Measurements from ENCODE around the gene ZHX3.

The ZHX3 gene

DNA sequence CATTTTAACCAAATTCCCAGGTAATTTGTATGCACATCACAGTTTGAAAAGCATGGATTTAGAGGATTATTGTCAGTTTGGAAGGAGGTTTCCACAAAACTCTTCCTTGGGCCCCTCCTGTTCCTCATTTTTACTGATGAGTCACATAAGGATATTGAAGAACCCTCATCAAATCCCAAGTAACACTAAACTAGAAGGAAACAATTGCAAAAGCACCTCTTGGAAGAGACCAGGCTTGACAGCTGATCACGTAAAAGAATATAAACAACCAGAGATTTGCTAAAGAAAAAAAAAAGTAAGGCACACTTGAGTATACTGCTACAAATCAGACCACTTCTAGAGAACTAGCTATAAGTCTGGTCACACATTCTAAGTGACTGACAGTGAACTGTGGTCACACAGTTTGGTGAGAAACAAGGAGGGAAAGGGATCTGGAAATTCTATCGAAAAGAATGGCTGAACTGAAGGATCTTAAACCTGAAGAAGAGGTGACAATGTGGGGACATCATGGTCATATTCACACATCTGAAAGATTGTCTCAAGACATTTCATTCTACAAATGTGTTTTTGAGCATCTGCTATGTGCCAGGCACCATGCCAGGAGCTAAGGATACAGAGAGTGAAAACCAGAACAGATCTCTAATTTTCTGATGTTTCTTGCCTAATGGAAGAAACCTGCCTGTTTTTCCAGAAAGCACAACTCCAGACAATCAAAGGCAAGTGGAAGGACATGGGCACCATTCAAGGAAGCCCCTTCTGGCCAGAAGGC, 24.1 kb downstream of the ZHX3 start:
- TF ChIP-seq, protein P1, sequence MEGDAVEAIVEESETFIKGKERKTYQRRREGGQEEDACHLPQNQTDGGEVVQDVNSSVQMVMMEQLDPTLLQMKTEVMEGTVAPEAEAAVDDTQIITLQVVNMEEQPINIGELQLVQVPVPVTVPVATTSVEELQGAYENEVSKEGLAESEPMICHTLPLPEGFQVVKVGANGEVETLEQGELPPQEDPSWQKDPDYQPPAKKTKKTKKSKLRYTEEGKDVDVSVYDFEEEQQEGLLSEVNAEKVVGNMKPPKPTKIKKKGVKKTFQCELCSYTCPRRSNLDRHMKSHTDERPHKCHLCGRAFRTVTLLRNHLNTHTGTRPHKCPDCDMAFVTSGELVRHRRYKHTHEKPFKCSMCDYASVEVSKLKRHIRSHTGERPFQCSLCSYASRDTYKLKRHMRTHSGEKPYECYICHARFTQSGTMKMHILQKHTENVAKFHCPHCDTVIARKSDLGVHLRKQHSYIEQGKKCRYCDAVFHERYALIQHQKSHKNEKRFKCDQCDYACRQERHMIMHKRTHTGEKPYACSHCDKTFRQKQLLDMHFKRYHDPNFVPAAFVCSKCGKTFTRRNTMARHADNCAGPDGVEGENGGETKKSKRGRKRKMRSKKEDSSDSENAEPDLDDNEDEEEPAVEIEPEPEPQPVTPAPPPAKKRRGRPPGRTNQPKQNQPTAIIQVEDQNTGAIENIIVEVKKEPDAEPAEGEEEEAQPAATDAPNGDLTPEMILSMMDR (IDR thresholded peaks at IDR 0.05), result no peak
- H3K79me2 ChIP-seq, result peaks cover 25% of the 10 kb centered on the region
- no peak overlapping the region for H3K27ac ChIP-seq
- H3K4me3 ChIP-seq (ENCODE audit: low read depth, low read length), result no peak overlapping the region
- H3K27me3 ChIP-seq (ENCODE audit: control insufficient read depth, insufficient read depth, low read length), result no peaks in the 10 kb centered on the region
- no peaks in the 10 kb centered on the region for H3K36me3 ChIP-seq (ENCODE audit: control insufficient read depth, insufficient read depth, low read length)
- peaks cover 17% of the 10 kb centered on the region for H3K4me1 ChIP-seq
- H3K4me2 ChIP-seq (ENCODE audit: low read length), result peak overlapping the region; percentile 1
- no peak overlapping the region for H2AFZ ChIP-seq
- no peaks in the 10 kb centered on the region for H3K9me3 ChIP-seq (ENCODE audit: control insufficient read depth, low read length)
- no peak overlapping the region for H3K9ac ChIP-seq

DNA sequence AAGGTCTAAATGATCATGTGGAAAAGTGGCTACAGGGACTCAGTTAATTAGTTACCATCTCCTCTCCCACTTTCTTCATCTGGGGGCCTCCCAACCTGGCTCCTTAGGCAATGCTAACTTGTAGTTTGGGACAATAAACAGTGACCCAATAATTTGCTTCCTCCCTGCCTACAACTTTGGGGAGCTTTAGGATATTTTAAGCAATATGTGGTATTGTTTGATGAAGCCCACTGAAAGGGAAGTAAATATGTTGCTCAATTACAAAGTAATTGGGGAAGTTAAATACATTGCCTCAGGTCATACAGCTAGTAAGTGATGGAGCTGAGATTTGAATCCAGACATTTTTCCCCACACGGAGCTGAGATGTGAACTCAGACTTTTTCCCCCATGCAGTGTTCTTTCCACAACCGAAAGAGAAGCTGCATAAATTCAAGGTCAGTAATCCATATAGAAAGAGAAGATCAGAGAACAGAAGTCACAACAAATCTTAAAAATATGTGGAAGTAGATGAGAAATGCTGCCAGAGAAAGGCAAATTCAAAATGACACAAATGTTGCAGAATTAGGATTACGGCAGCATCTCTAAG, 26.6 kb downstream of the ZHX3 start:
- Histone ChIP-seq H3K4me3 (ENCODE audit: low read depth, low read length) (no peak overlapping the region), H3K4me2 (ENCODE audit: low read length) (no peak overlapping the region), H3K36me3 (ENCODE audit: control insufficient read depth, insufficient read depth, low read length) (no peaks in the 10 kb centered on the region), H3K9ac (no peak overlapping the region), H3K79me2 (peaks cover 38% of the 10 kb centered on the region), H2AFZ (no peak overlapping the region), H3K27ac (no peak overlapping the region), H3K4me1 (peaks cover 17% of the 10 kb centered on the region), H3K27me3 (ENCODE audit: control insufficient read depth, insufficient read depth, low read length) (no peaks in the 10 kb centered on the region), H3K9me3 (ENCODE audit: control insufficient read depth, low read length) (no peaks in the 10 kb centered on the region)
- TF ChIP-seq, protein P1 (IDR thresholded peaks at IDR 0.05), result no peak

DNA sequence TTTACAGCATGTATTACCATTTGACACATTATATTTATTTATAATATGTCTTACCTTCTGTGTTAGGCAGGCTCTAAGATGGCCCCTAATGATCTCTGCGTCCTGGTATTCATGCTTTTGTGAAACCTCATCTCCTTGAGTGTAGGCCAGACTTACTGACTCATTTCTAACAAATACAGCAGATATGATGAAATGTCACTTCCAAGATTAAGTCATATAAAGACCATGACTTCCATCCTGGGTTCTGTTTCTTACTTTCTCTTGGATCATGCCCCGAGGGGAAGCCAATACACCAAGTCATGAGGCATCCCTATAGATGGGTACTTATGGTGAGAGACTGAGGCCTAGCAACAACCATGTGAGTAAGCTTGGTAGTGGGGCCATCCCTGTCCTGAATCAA, 30.2 kb downstream of the ZHX3 start:
- H3K36me3 ChIP-seq (ENCODE audit: control insufficient read depth, insufficient read depth, low read length), result no peaks in the 10 kb centered on the region
- H3K79me2 ChIP-seq, result peaks cover 51% of the 10 kb centered on the region
- no peak overlapping the region for H3K27ac ChIP-seq
- TF ChIP-seq, protein P1 (IDR thresholded peaks at IDR 0.05), result no peak
- H3K4me1 ChIP-seq, result peaks cover 2% of the 10 kb centered on the region
- H3K9me3 ChIP-seq (ENCODE audit: control insufficient read depth, low read length), result no peaks in the 10 kb centered on the region
- no peaks in the 10 kb centered on the region for H3K27me3 ChIP-seq (ENCODE audit: control insufficient read depth, insufficient read depth, low read length)
- no peak overlapping the region for H3K4me3 ChIP-seq (ENCODE audit: low read depth, low read length)
- no peak overlapping the region for H3K4me2 ChIP-seq (ENCODE audit: low read length)
- H2AFZ ChIP-seq, result no peak overlapping the region
- no peak overlapping the region for H3K9ac ChIP-seq

GRCh38 chr20:41286240-41286851, 31.2 kb downstream of the ZHX3 start:
- H3K79me2 ChIP-seq, result peaks cover 61% of the 10 kb centered on the region
- no peak overlapping the region for H3K9ac ChIP-seq
- no peak overlapping the region for H3K4me2 ChIP-seq (ENCODE audit: low read length)
- no peaks in the 10 kb centered on the region for H3K36me3 ChIP-seq (ENCODE audit: control insufficient read depth, insufficient read depth, low read length)
- H2AFZ ChIP-seq, result no peak overlapping the region
- no peak overlapping the region for H3K4me3 ChIP-seq (ENCODE audit: low read depth, low read length)
- H3K9me3 ChIP-seq (ENCODE audit: control insufficient read depth, low read length), result no peaks in the 10 kb centered on the region
- no peaks in the 10 kb centered on the region for H3K4me1 ChIP-seq
- H3K27ac ChIP-seq, result no peak overlapping the region
- TF ChIP-seq, protein P1 (IDR thresholded peaks at IDR 0.05), result no peak
- no peaks in the 10 kb centered on the region for H3K27me3 ChIP-seq (ENCODE audit: control insufficient read depth, insufficient read depth, low read length)
